SKM-1 treated with dmso at 0.1 percent for 144 hours (cell line): Measurements from ENCODE around the gene SPTB.
A peak's percentile ranks its signal among the peaks of the same experiment; 100 is the strongest.
"Not testable (repeated sequence)": the region's sequence is repeated elsewhere in the genome, so short reads cannot be mapped to it uniquely, and the experiment has no call there.

Experiments used
- DNase-seq: peaks from one replicate; lab custom pipeline; 2025; ENCODE audit not compliant: unreplicated experiment; lab: John Stamatoyannopoulos, UW

Gene SPTB

DNA sequence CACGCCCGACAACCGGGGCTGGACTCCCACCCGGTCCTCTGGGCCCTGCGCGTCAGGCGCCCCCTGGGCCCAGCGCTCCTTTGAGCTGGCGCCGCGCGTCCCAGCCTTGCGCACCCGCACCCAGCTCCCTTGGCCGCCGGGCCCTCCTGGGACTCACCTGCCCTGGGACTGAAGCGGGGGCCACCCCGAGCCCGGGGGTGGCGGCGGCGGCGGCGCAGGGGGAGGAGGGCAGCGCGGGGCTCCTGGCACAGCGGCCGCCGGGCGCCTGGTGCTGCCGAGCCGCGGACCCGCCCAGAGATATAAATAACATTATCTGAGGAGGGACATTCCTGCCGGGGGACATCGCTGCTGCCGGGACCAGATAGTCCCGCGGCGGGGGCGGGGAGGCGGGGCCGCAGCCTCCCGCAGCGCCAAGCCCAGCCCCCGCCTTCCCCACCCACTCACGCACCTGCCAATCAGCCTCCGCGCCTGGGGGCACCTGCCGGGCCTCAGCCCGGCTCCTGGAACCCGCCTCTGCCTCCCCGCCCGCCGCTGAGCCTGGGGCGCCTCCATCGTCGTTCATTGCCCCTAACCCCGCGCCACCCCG, at the start of gene SPTB:
TSS of gene SPTB (minus strand) at position 273 of the 586 bp plus-strand sequence. CDS start 56,813 bp downstream, outside the sequence.
- DNase-seq: no peak

DNA sequence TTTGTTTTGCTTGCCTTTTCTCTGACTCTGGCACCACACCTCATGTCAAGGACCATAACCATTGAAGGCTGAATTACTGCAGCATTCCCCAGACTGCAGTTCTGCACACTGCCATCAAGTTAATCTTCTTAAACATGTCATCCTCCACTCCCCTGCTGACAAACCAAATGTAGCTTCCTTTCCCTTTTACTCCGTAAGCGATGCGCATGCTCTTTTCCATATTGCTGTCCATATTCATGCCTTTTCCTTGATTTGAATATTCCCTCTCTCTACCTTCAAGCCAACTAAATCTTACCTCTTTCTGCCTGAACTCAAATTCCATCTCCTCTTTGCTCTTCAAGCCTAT, 49.3 kb upstream of the SPTB start:
- no peak for DNase-seq

GRCh38 chr14:64928239-64929013, 48.7 kb upstream of the SPTB start:
- no peak for DNase-seq

DNA sequence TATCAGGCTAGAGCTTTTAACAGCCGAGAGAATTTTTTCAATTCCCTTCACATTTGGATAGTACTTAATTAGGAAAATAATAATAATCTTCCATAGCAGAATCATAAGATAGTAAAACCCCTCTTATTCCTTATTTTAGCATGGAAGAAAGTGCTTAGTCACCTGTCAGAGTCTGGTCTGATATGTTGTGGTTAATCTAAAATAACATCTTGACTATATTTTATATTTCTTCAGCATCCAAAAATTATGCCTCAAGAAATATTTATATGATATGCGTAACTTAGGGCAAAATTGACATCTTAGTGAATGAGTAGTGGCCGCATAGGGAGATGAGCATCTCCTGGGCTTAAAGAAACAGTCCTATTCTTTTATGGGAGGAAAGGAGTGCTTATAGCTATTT, 47.3 kb upstream of the SPTB start:
- DNase-seq: no peak

- no peak for DNase-seq
Observed at GRCh38 chr14:64926398-64926995, 46.8 kb upstream of the SPTB start.

- DNase-seq: no peak
Observed at GRCh38 chr14:64923015-64923414, 43.3 kb upstream of the SPTB start.

GRCh38 chr14:64920465-64920864, 40.8 kb upstream of the SPTB start:
- no peak for DNase-seq

GRCh38 chr14:64919618-64920017, 39.9 kb upstream of the SPTB start:
- no peak for DNase-seq

- no peak for DNase-seq
Observed at GRCh38 chr14:64919215-64919614, 39.5 kb upstream of the SPTB start.

- no peak for DNase-seq
Observed at GRCh38 chr14:64918216-64918615, 38.5 kb upstream of the SPTB start.

GRCh38 chr14:64915797-64916196, 36.1 kb upstream of the SPTB start:
- peak; percentile 39 for DNase-seq

DNA sequence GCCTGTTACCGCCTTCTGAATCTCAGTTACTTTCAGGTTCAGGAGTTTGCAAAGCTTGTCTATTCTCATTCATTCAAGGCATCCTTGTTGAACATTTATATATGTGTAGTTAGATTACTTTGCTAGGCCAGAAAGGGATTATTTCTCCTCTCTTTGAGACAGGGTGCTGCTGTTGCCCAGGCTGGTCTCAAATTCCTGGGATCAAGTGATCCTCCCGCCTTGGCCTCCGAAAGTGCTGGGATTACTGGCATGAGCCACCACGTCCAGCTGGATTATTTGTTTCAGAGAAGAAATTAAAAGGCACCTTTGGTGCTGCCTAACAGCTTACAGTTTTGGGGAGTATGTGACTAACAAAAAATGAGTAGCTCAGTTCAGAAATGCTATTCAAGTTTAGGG, 35.3 kb upstream of the SPTB start:
- no peak for DNase-seq

DNA sequence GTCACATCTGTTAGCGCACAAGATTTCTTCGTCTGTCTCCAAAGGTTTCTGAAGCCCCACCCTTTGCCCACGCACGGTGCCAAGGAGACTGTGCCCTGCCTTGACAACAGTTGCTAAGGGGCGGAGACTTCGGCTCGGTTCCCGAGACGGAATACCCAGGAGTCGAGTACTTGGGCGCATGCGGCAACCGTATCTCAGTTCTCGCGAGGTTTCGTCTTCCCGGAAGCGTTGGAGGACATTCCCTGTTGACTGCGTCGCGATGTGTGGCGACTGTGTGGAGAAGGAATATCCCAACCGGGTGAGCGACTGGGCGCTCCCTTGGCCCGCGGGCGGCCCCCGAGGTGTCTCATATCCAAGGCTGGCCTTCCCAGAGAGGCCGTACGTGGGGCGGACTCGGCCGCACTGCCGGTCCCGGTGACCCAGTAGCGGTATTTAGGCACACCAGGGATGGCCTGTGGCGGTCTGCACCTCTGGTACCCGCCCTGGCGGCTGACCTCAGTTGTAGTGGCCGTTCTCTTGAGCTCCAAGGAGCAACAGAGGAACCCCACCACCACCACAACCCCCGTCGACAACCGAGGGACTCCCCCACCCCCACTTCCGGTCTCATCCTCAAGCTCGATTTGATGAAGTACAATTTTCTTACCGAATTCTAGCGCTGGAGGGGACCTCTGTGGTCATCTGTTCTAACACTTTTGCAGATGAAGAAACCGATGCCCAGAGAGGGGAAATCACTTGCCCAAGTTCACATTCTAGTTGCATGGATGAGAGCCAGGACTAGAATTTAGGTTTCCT, 34.7 kb upstream of the SPTB start, which contains the start of gene CHURC1:
TSS of gene CHURC1 (plus strand) at position 219 of the 792 bp plus-strand sequence. CDS start at position 260, 41 bp downstream.
- peak; percentile 72 for DNase-seq

GRCh38 chr14:64913477-64913876, 33.8 kb upstream of the SPTB start:
- DNase-seq: not testable (repeated sequence)

DNA sequence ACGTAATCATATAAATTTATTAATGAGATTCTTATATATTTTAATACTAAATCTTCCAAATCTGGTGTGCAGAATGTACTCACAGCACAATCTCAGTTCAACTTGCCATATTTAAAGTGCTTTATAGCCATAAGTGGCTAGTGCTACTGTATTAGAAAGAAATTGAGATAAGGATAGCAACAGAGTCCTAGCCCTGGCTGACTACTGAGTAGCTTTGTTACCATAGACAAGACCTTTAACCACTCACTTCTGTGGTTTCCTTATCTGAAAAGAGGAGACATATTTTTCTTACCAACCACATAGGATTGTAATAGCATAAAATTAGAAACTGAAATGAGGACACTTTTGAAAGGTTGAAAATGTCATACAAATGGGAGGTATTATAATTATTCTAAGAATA, 32.6 kb upstream of the SPTB start:
- no peak for DNase-seq

DNA sequence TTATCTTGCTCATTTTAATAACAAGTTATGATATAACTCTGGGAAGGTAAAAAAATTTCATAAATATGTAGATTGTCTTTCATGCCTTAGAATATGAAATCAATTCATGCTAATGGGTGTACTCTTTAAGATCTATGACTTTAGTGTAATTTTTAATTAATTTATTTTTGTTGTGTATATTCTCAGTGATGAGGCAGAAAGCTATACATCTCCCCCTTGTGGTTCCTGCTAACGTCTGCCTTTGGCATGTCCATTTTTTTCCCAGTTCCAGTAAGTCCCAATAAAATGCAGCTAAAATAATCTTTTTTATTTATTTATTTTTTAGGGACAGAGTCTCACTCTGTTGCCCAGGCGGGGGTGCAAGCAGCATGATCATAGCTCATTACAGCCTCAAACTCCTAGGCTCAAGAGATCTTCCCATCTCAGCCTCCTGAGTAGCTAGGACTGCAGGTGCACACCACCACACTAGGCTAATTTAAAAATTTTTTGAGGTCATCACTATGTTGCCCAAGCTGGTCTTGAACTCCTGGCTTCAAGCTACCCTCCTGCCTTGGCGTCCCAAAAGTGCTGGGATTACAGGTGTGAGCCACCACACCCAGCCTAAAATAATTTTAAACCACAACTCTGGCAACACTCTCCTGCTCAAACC, 31.3 kb upstream of the SPTB start:
- no peak for DNase-seq

GRCh38 chr14:64906022-64906421, 26.3 kb upstream of the SPTB start:
- DNase-seq: no peak

- no peak for DNase-seq
Observed at GRCh38 chr14:64899958-64900357, 20.3 kb upstream of the SPTB start.

DNA sequence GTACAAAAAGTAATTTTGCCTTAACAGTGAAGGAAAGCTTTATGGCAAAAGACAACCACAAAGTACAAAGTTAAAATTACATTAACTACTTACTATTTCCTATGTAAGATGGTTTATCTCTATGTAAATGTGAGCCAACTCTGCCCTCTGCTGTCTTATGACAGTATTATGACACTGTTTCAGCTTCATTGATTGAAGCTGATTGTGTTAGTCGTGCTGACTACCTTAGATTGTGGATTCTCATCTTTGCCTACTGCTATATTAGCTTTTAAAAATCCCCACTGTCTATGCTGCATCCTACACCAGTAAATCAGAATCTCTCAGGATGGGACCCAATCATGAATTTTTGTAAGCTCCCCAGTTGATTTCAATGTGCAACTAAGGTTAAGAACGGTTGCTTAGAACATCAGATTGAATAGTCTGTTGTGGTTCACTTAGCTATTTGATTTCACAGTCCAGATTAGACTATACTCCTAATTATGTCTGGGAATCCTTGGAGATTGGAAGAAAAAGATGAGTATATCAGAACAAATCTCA, 12.2 kb upstream of the SPTB start:
- peak; percentile 22 for DNase-seq

GRCh38 chr14:64891173-64891838, 11.6 kb upstream of the SPTB start:
- no peak for DNase-seq
